Measurements from ENCODE around the gene ROMO1. TPM values are rescaled to one million over a fixed set of nuclear protein-coding genes. Genes with fewer than 3 reads are reported as not detected.
"Not testable (repeated sequence)": the region's sequence is repeated elsewhere in the genome, so short reads cannot be mapped to it uniquely, and the experiment has no call there.

Gene ROMO1
- total RNA-seq, 2 experiments from 2014 or later: 50.4 to 112 TPM

DNA sequence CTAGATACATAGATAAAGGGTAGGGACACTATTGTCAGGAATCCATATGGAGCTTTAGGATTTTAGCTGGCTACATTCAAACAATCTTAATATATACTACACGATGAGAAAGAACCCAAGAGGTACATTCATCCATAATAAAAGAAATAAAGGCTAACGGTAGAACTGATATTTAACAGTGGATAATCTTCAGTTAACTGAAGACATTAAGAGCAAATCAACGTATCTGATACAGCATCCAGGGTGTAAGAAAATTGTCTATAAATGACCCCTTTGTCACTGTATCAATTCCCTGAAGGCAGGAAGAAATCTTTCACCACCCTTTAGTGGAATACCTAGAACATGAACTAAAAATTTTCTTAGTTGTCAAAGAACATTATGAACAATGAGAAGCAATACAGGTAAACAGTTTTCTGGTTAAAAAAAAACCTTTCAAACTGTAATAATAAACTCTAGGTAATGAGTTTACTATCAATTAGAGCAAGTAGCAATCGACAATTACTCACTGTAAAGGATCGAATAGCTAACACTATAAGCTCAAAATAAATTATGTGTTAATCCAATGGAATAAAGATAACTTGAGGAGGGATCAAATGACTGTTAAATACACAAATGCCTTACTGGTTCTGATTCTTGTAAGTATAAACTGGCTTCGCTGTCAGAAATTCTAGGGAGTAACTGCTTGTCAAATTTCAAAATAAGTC lies 11.8 kb downstream of the ROMO1 start:
- H3K9me3 Mint-ChIP-seq (ENCODE audit: low read depth): no peaks in the 10 kb centered on the region
- ChIA-PET POLR2A (interaction anchor here (0.6 to 1.5 kb wide), 9 partner anchors 9 to 126 kb away, joined by 3 to 11 read pairs (median 4); partner anchors contain the start of genes NFS1, RBM39 and ROMO1), CTCF (interaction anchor here (0.7 to 1.3 kb wide), 2 partner anchors 11 to 20 kb away, joined by 3 to 6 read pairs; no protein-coding TSS in a partner anchor)
- H3K27me3 Mint-ChIP-seq: no peaks in the 10 kb centered on the region
- intact Hi-C loops (cut with DNase I, micrococcal nuclease): no loop called here
- DNase-seq (no peak), ATAC-seq (no peak)
- H3K36me3 Mint-ChIP-seq (ENCODE audit: low read depth): peaks cover 68% of the 10 kb centered on the region
- H3K27ac Mint-ChIP-seq: peak overlapping the region; percentile 86
- peaks cover 46% of the 10 kb centered on the region for H3K4me1 Mint-ChIP-seq
- H3K4me3 Mint-ChIP-seq: peak overlapping the region; percentile 33

DNA sequence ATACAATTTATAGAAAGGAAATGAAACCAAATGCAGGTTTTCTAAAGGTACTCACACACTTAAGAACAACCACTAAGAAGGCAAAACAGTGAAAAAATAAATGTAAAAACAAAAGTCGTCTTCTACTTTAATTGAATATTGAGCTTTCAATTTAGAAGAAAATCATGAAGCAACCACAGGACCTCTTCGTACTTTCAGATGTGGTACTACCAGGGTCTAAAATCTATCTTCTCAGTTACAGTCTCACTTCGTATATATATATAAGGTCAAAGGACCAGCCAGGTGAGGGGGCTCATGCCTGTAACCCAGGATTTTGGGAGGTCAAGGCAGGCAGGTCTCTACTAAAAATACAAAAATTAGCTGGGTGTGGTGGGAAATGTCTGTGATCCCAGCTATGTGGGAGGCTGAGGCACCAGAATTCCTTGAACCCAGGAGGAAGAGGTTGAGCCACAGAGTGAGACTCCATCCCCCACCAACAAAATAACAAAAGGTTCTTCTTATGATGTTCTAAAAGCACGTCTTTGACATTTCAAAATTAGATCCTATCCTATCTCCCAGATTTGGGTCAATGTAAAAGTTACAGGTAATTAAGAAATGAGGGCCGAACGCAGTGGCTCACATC lies 12.5 kb downstream of the ROMO1 start:
- intact Hi-C loops (cut with DNase I, micrococcal nuclease): loop anchor here in 1 of 2 experiments (2.0 kb wide), 1 partner anchor 19 kb away; no protein-coding TSS in a partner anchor
- H3K4me3 Mint-ChIP-seq: peak overlapping the region; percentile 33
- peak overlapping the region; percentile 86 for H3K27ac Mint-ChIP-seq
- H3K9me3 Mint-ChIP-seq (ENCODE audit: low read depth): no peaks in the 10 kb centered on the region
- ChIA-PET POLR2A (interaction anchor here (0.6 to 1.5 kb wide), 11 partner anchors 8 to 127 kb away, joined by 3 to 11 read pairs (median 4); partner anchors contain the start of genes NFS1, RBM39 and ROMO1), CTCF (interaction anchor here (0.7 to 1.3 kb wide), 2 partner anchors 11 to 19 kb away, joined by 3 to 6 read pairs; no protein-coding TSS in a partner anchor)
- peak; percentile 76 for ATAC-seq
- peaks cover 48% of the 10 kb centered on the region for H3K4me1 Mint-ChIP-seq
- DNase-seq: no peak
- no peaks in the 10 kb centered on the region for H3K27me3 Mint-ChIP-seq
- H3K36me3 Mint-ChIP-seq (ENCODE audit: low read depth): peaks cover 66% of the 10 kb centered on the region

DNA sequence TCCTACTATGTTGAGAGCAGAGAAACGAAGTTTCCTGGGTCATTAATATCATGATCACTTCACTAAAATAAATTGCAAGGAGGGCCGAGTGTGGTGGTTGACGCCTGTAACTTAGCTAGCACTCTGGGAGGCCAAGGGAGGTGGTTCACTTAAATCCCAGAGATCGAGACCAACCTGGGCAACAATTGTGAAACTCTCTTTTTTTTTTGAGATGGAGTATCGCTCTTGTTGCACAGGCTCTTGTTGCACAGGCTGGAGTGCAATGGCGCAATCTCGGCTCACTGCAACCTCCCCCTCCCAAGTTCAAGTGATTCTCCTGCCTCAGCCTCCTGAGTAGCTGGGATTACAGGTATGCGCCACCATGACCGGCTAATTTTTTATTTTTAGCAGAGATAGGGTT lies 13.9 kb downstream of the ROMO1 start:
- not testable (repeated sequence) for DNase-seq; ATAC-seq; H3K9me3 Mint-ChIP-seq (ENCODE audit: low read depth); H3K4me3 Mint-ChIP-seq; H3K27me3 Mint-ChIP-seq
- H3K27ac Mint-ChIP-seq: peak overlapping the region; percentile 51
- peaks cover 68% of the 10 kb centered on the region for H3K36me3 Mint-ChIP-seq (ENCODE audit: low read depth)
- ChIA-PET POLR2A (interaction anchor here (0.6 to 1.4 kb wide), 4 partner anchors 10 to 206 kb away, joined by 3 to 4 read pairs (median 4); no protein-coding TSS in a partner anchor), CTCF (interaction anchor here (0.6 kb wide), 1 partner anchor 26 kb away, joined by 4 read pairs; no protein-coding TSS in a partner anchor)
- H3K4me1 Mint-ChIP-seq: peaks cover 49% of the 10 kb centered on the region
- intact Hi-C loops (cut with DNase I, micrococcal nuclease): loop anchor here in 1 of 2 experiments (2.0 kb wide), 1 partner anchor 18 kb away; no protein-coding TSS in a partner anchor

DNA sequence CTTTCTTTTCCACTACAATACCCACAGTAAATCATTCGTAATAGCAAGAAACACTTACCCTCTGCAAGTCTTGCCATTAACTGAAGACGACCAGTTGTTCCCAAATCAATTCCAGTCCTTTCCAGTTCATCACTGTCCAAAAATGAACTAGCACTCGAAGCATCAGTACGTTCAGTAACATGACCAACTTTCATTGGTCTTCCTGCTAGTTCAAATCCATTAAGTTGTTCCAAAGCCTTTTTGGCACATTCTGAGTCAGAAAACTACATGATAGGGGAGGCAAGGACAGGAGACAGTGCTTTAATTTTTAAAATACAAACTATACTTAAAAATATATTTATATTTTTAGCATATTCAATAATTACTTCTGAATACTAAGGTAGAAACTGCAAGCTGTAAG lies 14.9 kb downstream of the ROMO1 start:
- ATAC-seq (no peak), DNase-seq (no peak)
- H3K4me3 Mint-ChIP-seq: no peak overlapping the region
- H3K4me1 Mint-ChIP-seq: peaks cover 51% of the 10 kb centered on the region
- ChIA-PET POLR2A (interaction anchor here (0.7 to 1.6 kb wide), 3 partner anchors 10 to 28 kb away, joined by 3 to 5 read pairs (median 4); partner anchors contain the start of gene RBM39), CTCF (interaction anchor here (0.6 to 1.9 kb wide), 4 partner anchors 18 to 183 kb away, joined by 3 to 6 read pairs (median 4); no protein-coding TSS in a partner anchor)
- H3K27ac Mint-ChIP-seq: peak overlapping the region; percentile 67
- intact Hi-C loops (cut with DNase I, micrococcal nuclease): no loop called here
- H3K27me3 Mint-ChIP-seq: no peaks in the 10 kb centered on the region
- H3K36me3 Mint-ChIP-seq (ENCODE audit: low read depth): peaks cover 67% of the 10 kb centered on the region
- H3K9me3 Mint-ChIP-seq (ENCODE audit: low read depth): no peaks in the 10 kb centered on the region

DNA sequence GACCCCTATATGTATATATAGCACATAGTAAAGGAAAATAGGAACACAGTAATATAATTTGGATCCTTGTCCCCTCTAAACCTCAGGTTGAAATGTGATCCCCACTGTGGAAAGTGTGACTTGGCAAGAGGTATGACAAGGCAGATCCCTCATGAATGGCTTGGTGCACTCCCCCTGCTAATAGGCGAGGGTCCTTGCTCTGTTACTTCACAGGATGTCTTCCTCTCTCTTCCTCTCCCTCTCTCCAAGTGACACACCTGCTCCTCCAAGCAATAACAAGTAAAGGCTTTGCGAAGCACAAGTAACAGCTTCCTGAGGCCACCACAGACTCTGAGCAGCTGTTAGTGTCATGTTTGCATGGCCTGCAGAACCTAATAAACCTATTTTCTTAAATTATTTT lies 16.4 kb downstream of the ROMO1 start:
- Mint-ChIP-seq H3K27me3 (no peaks in the 10 kb centered on the region), H3K4me3 (no peak overlapping the region), H3K4me1 (peaks cover 52% of the 10 kb centered on the region), H3K36me3 (ENCODE audit: low read depth) (peaks cover 67% of the 10 kb centered on the region), H3K27ac (no peak overlapping the region), H3K9me3 (ENCODE audit: low read depth) (no peaks in the 10 kb centered on the region)
- DNase-seq: no peak
- intact Hi-C loops (cut with DNase I, micrococcal nuclease): no loop called here
- ATAC-seq: no peak
- ChIA-PET POLR2A (interaction anchor here (0.9 to 1.6 kb wide), 3 partner anchors 8 to 27 kb away, joined by 3 to 5 read pairs (median 4); partner anchors contain the start of gene RBM39), CTCF (interaction anchor here (1.5 to 1.9 kb wide), 2 partner anchors 13 to 16 kb away, joined by 5 read pairs; no protein-coding TSS in a partner anchor)

DNA sequence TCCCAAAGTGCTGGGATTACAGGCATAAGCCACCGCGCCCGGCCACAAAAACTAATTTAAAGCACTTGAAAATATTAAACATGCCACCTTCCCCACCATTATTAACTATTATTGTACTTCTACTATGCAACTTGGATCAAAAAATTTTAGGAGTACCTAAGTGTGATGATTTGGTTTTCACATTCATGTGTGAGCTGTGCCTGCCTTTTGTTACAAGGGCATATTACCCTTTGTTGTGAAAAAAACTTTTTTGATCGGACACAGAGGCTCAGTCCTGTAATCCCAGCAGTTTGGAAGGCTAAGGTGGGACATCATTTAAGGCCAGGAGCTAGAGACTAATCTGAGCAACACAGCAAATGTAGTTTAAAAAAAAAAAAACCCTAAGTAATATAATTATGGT lies 17.1 kb downstream of the ROMO1 start:
- H3K27ac Mint-ChIP-seq: no peak overlapping the region
- ChIA-PET CTCF (no interaction called here), POLR2A (interaction anchor here (0.9 kb wide), 1 partner anchor 18 kb away, joined by 3 read pairs; no protein-coding TSS in a partner anchor)
- DNase-seq: no peak
- H3K36me3 Mint-ChIP-seq (ENCODE audit: low read depth): peaks cover 65% of the 10 kb centered on the region
- H3K4me3 Mint-ChIP-seq: no peak overlapping the region
- intact Hi-C loops (cut with DNase I, micrococcal nuclease): no loop called here
- no peaks in the 10 kb centered on the region for H3K27me3 Mint-ChIP-seq
- H3K4me1 Mint-ChIP-seq: peaks cover 46% of the 10 kb centered on the region
- H3K9me3 Mint-ChIP-seq (ENCODE audit: low read depth): no peaks in the 10 kb centered on the region
- no peak for ATAC-seq

DNA sequence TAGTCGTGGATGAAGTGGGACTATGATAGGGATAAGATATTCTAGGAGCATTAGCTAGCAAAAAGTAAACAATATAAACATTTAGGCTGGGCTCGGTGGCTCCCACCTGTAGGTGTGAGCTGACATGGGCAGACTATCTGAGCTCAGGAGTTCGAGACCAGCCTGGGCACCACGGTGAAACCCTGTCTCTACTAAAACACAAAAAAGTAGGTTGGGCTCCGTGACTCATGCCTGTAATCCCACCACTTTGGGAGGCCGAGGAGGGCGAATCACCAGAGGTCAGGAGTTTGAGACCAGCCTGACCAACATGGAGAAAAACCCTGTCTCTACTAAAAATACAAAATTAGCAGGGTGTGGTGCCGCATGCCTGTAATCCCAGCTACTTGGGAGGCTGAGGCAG lies 19.1 kb downstream of the ROMO1 start:
- H3K4me1 Mint-ChIP-seq: peaks cover 45% of the 10 kb centered on the region
- ATAC-seq; H3K27me3 Mint-ChIP-seq; H3K4me3 Mint-ChIP-seq; H3K9me3 Mint-ChIP-seq (ENCODE audit: low read depth); intact Hi-C loops (cut with DNase I, micrococcal nuclease); DNase-seq; H3K27ac Mint-ChIP-seq: not testable (repeated sequence)
- H3K36me3 Mint-ChIP-seq (ENCODE audit: low read depth): peaks cover 67% of the 10 kb centered on the region
- ChIA-PET CTCF (interaction anchor here (1.4 to 1.6 kb wide), 2 partner anchors 9 to 17 kb away, joined by 4 to 6 read pairs; no protein-coding TSS in a partner anchor), POLR2A (interaction anchor here (0.7 to 1.6 kb wide), 7 partner anchors 9 to 176 kb away, joined by 3 to 11 read pairs (median 5); partner anchors contain the start of gene RBM39)

DNA sequence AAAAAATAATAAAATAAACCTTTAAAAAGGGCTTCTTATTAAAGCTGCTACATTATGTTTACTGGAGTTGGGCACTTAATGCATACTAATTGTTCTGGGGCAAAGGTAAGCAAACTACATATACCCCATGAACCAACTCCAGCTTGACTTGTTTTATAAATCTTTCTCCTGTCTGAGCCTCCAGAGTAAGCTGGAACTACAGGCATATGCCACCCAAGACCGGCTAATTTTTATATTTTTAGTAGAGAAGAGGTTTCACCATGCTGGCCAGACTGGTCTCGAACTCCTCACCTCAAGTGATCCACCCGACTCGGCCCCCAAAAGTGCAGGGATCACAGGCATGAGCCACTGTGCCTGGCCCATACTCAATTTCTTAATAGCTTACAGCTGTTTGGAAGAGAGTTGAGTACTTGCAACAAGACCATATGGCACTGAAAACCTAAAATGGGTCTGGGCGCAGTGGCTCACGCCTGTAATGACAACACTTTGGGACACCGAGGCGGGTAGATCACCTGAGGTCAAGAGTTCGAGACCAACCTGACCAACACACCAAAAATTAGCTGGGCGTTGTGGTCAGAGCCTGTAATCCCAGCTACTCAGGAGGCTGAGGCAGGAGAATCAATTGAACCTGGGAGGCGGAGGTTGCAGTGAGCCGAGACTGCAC lies 19.9 kb downstream of the ROMO1 start:
- H3K4me1 Mint-ChIP-seq: peaks cover 42% of the 10 kb centered on the region
- no peaks in the 10 kb centered on the region for H3K9me3 Mint-ChIP-seq (ENCODE audit: low read depth)
- H3K27me3 Mint-ChIP-seq: no peaks in the 10 kb centered on the region
- no peak overlapping the region for H3K4me3 Mint-ChIP-seq
- H3K27ac Mint-ChIP-seq: no peak overlapping the region
- no peak for DNase-seq
- intact Hi-C loops (cut with DNase I, micrococcal nuclease): no loop called here
- ChIA-PET POLR2A (interaction anchor here (0.7 to 1.7 kb wide), 10 partner anchors 9 to 175 kb away, joined by 3 to 16 read pairs (median 5); partner anchors contain the start of gene RBM39), CTCF (interaction anchor here (1.2 to 1.6 kb wide), 3 partner anchors 9 to 16 kb away, joined by 4 to 6 read pairs (median 4); no protein-coding TSS in a partner anchor)
- no peak for ATAC-seq
- H3K36me3 Mint-ChIP-seq (ENCODE audit: low read depth): peaks cover 70% of the 10 kb centered on the region

DNA sequence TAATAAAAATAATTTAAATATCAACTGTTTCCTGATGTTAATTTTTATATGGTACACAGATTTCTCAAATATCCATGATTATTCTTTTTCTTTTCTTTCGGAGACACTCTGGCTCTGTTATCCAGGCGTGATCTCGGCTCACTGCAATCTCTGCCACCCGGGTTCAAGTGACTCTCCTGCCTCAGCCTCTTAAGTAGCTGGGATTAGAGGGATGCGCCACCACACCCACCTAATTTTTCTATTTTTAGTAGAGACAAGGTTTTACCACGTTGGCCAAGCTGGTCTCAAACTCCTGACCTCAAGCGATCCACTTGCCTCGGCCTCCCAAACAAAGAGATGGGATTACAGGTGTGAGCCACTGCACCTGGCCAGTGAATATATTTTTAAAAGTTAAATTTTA lies 20.5 kb downstream of the ROMO1 start:
- H3K27ac Mint-ChIP-seq: no peak overlapping the region
- H3K27me3 Mint-ChIP-seq: no peaks in the 10 kb centered on the region
- CTCF ChIA-PET: interaction anchor here (1.1 to 1.6 kb wide), 4 partner anchors 8 to 16 kb away, joined by 3 to 6 read pairs (median 4); no protein-coding TSS in a partner anchor
- DNase-seq (no peak), ATAC-seq (no peak)
- peaks cover 72% of the 10 kb centered on the region for H3K36me3 Mint-ChIP-seq (ENCODE audit: low read depth)
- no peaks in the 10 kb centered on the region for H3K9me3 Mint-ChIP-seq (ENCODE audit: low read depth)
- H3K4me3 Mint-ChIP-seq: no peak overlapping the region
- POLR2A ChIA-PET: interaction anchor here (0.6 to 1.8 kb wide), 9 partner anchors 9 to 699 kb away, joined by 3 to 16 read pairs (median 5); partner anchors contain the start of genes CPNE1, RBM12 and RBM39
- intact Hi-C loops (cut with DNase I, micrococcal nuclease): loop anchor here in 1 of 2 experiments (2.0 kb wide), 1 partner anchor 15 kb away; no protein-coding TSS in a partner anchor
- peaks cover 41% of the 10 kb centered on the region for H3K4me1 Mint-ChIP-seq
